Dedifferentiated amniotic fluid mesenchymal stem cell (primary cell): Measurements from ENCODE around the gene TSEN34.
"Not testable (repeated sequence)": the region's sequence is repeated elsewhere in the genome, so short reads cannot be mapped to it uniquely, and the experiment has no call there.

Source experiments
- DNase-seq: peaks from one replicate; pipeline ENCODE4 v3.0.0-alpha.2; 2016; ENCODE audit errors: extremely low spot score

The TSEN34 gene

DNA sequence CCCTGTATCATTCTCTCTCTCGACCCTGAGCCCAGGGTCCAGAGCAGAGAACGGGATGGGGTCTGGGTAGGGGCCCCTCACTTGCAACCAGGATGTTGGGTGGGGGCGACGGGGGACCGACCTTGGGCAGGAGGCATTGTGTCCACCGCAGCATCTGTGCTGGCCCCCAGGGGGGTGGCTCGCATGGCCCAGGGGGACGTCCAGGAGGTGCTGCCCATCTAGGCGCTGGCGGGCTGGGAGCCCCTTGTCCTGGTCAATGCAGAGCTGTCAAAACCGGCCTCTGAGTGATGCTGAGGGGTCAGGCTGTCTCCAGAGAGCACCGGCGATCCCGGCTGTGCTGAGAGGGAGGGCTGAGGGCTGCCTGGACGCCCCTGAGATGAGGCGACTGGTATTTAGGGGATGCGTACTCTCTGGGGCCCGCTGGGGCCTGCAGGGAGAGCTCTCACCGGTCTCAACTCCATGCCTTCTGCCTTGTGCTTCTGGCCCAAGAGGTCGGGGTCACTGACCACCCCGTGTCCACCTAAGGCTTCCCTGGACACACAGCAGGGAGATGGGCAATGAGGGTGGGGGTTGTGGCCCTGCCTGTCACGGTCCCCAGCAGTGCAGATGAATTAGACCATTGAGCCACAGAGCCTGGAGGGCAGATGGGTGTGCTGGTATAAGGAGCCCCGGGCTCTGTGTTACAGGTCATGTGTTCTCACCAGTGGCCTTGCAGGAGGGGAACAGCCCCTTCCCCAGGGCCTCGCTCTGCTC, 18.1 kb downstream of the TSEN34 start:
- DNase-seq: no peak

GRCh38 chr19:54209811-54210494, 18.8 kb downstream of the TSEN34 start:
- DNase-seq: peak; percentile 94

GRCh38 chr19:54211235-54211634, 20.1 kb downstream of the TSEN34 start:
- DNase-seq: no peak

- DNase-seq: not testable (repeated sequence)
Observed at GRCh38 chr19:54214217-54214616, 23.1 kb downstream of the TSEN34 start.

DNA sequence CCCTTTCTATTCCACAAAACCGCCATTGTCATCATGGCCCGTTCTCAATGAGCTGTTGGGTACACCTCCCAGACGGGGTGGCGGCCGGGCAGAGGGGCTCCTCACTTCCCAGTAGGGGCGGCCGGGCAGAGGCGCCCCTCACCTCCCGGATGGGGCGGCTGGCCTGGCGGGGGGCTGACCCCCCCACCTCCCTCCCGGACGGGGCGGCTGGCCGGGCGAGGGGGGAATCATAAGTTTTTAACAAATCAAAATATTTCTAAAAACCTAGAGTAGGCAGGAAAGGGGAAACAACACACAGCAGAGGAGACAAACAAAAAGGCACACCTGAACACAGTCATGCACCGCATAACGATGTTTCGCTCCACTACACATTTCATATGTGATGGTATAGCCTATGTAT, 23.6 kb downstream of the TSEN34 start:
- not testable (repeated sequence) for DNase-seq

DNA sequence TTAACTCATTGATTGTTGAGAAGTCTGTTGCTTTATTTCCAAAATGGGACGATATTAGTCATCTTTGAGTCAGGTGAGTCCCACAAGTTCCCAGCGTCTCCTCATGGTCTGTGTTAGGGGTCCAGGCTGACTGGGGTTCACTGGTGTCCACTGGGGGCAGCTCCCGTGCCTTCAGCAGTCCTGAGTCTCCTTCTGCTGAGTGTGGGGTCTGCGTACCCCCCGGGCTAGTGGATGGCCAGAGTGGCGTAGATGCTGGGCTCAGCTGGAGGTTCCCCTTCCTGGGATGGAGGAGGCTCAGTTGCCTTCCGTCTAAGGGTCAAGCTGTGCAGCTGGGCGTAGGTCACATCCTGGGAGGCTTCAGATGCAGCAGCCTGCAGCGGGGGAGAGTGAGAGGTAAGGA, 25.8 kb downstream of the TSEN34 start:
- peak; percentile 6 for DNase-seq

DNA sequence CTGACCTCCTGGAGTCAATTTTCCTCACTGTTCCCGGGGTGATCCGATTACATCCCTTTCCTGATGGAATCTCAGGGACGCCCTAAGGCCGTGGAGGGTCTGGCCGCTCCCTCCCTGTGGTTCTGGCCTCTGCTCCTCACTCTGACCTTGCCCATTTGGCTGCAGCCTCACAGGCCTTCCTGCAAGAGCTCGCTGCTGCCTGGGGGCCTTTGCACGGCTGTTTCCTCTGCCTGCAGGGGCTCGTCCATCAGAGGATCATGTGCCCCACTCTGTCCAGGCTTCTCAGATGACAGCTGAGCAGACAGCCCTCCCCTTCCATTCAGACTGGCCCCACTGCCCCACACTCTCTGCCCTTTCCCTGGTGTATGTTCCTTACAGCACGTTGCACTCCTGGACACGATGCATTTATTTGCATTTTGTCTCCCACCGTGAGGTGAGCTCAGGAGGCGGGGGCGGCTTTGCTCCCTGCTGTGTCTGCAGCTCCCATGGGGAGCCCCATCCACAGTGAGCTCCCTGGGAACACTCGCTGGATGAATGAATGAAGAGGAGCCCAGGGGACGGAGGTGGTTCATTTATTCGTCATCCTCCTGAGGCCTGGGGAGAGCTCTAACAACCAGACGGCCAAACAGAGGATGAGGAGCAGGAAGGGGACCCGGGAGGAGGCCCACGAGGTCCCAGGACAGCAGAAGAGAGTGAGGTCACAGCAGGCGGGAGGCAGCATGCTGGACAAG, 26.6 kb downstream of the TSEN34 start:
- not testable (repeated sequence) for DNase-seq

GRCh38 chr19:54218259-54218658, 27.2 kb downstream of the TSEN34 start:
- DNase-seq: peak; percentile 1

DNA sequence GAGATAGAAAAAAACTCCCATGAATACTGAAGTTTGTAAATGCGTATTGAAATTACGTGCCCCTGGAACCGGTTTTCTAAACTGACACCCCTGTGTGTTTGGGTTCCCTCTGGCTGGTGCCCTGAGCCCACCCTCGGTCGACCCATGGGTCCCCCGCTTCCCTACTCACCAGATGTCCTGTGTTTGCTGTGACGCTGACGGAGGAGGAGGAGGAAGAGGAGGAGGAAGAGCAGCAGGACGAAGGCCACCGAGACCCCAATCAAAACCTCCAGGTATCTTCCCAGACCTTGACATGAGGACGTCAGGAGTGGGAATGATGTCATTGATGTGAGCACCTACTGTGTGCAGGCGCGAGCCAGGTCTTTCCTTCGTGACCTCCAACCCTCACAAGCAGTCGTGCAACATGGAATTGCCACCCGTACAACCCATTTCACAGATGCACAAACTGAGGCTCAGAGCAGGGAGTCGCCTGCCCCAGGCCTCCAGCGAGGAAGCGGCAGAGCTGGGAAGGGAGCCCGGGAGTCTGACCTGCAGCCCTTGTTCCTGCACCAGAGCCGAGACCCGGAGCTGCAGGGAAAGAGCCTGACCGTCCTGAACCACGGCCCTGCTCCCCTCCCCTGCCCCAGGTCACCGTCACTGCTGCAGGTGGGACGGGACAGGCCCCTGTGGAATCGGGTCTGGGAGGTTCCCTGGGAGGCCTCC, 28.0 kb downstream of the TSEN34 start:
- DNase-seq: peak; percentile 9

- not testable (repeated sequence) for DNase-seq
Observed at GRCh38 chr19:54219702-54220101, 28.6 kb downstream of the TSEN34 start.

- peak; percentile 7 for DNase-seq
Observed at GRCh38 chr19:54221947-54222346, 30.8 kb downstream of the TSEN34 start.

DNA sequence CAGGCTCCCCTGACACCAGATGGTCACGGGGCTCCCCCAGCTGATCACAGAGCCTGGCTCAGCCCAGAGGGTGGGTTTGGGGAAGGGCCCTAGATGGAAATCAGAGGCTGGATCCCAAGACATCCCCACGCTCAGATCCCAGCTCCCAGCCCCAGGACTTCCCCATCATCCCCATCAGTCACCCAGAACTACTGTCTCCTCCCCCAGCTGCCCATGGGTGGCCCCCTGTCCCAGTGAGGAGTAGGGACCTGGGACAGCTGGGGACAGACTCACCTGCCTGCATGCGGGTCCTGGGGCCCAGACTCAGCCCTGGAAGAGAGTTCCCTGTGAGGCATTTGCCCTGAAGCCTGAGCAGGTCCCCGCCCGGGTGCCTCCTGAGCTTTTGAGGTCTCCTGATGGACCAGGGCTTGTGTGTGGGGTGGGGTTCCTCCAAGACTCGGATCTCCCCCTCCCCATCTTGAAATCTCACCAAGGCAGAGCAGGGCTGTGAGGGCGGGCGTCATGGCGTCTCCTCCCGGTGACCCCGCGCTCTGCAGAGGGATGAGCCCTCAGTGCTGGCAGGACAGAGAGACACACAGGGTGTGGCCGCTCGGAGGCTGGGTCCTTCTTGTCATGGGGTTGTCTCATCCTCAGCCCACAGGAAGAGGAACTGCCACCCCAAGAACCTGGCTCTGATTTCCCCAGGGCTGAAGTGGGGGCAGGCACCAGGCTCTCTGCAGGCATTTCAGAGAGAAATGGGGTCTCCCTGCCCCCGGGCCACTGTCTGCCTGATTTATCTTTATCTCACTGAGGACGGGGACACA, 31.6 kb downstream of the TSEN34 start, which contains the start of gene LILRB3:
TSS of gene LILRB3 (minus strand) at position 534 of the 803 bp plus-strand sequence. CDS start at position 503, 31 bp downstream.
- DNase-seq: peak; percentile 1

- DNase-seq: peak; percentile 11
Observed at GRCh38 chr19:54223277-54223936, 32.3 kb downstream of the TSEN34 start.

DNA sequence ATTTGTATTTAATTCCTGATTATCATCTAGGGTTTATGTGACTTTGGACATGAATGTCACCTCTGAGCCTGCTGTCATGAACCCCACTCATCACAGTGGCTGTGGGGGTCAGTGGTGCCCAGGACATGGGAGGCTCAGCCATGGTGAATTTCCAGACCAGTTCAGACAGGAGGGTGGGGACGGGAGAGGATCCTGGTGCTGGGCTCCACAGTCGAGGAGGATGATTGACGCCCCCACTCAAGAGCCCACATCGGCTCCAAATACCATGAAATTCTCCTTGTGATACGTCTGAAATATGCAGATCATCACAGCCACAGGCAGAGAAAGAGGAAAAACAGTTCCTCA, 32.8 kb downstream of the TSEN34 start:
- peak; percentile 9 for DNase-seq

- peak; percentile 4 for DNase-seq
Observed at GRCh38 chr19:54224619-54225018, 33.5 kb downstream of the TSEN34 start.

- peak; percentile 14 for DNase-seq
Observed at GRCh38 chr19:54229146-54229545, 38.0 kb downstream of the TSEN34 start.

- peak; percentile 11 for DNase-seq
Observed at GRCh38 chr19:54230031-54230430, 38.9 kb downstream of the TSEN34 start.

GRCh38 chr19:54231077-54231931, 40.2 kb downstream of the TSEN34 start:
- DNase-seq: peak; percentile 73

GRCh38 chr19:54233941-54234340, 42.8 kb downstream of the TSEN34 start:
- DNase-seq: peak; percentile 13
